ENCODE data around the gene TNFRSF1A. TPM values are rescaled to one million over a fixed set of nuclear protein-coding genes. Genes with fewer than 3 reads are reported as not detected.
A peak's percentile ranks its signal among the peaks of the same experiment; 100 is the strongest.

TNFRSF1A gene
- total and polyA plus RNA-seq, 2 of the 13 experiments (the other 11 are each of a cell fraction or from before 2014, with no cell fraction given): 41.5 to 61.2 TPM

GRCh38 chr12:6336079-6336888, 5.6 kb downstream of the TNFRSF1A start (continued):
- TF ChIP-seq, protein P1, sequence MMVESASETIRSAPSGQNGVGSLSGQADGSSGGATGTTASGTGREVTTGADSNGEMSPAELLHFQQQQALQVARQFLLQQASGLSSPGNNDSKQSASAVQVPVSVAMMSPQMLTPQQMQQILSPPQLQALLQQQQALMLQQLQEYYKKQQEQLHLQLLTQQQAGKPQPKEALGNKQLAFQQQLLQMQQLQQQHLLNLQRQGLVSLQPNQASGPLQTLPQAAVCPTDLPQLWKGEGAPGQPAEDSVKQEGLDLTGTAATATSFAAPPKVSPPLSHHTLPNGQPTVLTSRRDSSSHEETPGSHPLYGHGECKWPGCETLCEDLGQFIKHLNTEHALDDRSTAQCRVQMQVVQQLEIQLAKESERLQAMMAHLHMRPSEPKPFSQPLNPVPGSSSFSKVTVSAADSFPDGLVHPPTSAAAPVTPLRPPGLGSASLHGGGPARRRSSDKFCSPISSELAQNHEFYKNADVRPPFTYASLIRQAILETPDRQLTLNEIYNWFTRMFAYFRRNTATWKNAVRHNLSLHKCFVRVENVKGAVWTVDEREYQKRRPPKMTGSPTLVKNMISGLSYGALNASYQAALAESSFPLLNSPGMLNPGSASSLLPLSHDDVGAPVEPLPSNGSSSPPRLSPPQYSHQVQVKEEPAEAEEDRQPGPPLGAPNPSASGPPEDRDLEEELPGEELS (CRISPR knock-in tag; IDR thresholded peaks at IDR 0.05): peak; percentile 51
- TF ChIP-seq, protein P2, sequence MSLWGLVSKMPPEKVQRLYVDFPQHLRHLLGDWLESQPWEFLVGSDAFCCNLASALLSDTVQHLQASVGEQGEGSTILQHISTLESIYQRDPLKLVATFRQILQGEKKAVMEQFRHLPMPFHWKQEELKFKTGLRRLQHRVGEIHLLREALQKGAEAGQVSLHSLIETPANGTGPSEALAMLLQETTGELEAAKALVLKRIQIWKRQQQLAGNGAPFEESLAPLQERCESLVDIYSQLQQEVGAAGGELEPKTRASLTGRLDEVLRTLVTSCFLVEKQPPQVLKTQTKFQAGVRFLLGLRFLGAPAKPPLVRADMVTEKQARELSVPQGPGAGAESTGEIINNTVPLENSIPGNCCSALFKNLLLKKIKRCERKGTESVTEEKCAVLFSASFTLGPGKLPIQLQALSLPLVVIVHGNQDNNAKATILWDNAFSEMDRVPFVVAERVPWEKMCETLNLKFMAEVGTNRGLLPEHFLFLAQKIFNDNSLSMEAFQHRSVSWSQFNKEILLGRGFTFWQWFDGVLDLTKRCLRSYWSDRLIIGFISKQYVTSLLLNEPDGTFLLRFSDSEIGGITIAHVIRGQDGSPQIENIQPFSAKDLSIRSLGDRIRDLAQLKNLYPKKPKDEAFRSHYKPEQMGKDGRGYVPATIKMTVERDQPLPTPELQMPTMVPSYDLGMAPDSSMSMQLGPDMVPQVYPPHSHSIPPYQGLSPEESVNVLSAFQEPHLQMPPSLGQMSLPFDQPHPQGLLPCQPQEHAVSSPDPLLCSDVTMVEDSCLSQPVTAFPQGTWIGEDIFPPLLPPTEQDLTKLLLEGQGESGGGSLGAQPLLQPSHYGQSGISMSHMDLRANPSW (CRISPR knock-in tag; IDR thresholded peaks at IDR 0.05; ENCODE audit: borderline replicate concordance): no peak
- TF ChIP-seq HNRNPL (IDR thresholded peaks at IDR 0.05; ENCODE audit: low read depth, low read length) (no peak; the same call in 1 of the 2 replicates), HHEX (CRISPR knock-in tag; IDR thresholded peaks at IDR 0.05) (no peak), ZNF792 (CRISPR knock-in tag; IDR thresholded peaks at IDR 0.05) (no peak), NCOR1 (IDR thresholded peaks at IDR 0.05; ENCODE audit: borderline replicate concordance, low read length) (no peak), ZNF652 (CRISPR knock-in tag; IDR thresholded peaks at IDR 0.05; ENCODE audit: borderline replicate concordance, low read depth) (peak; percentile 98), FOXK2 (IDR thresholded peaks at IDR 0.05) (no peak), ZNF230 (CRISPR knock-in tag; IDR thresholded peaks at IDR 0.05) (no peak), ASH2L (IDR thresholded peaks at IDR 0.05; ENCODE audit: insufficient read length, low read depth, low read length) (peak; percentile 55), ZNF446 (CRISPR knock-in tag; IDR thresholded peaks at IDR 0.05) (no peak), ATF5 (CRISPR knock-in tag; IDR thresholded peaks at IDR 0.05; ENCODE audit: low read depth) (no peak), STAG1 (CRISPR knock-in tag; IDR thresholded peaks at IDR 0.05) (no peak), POLR2AphosphoS5 (IDR thresholded peaks at IDR 0.05; ENCODE audit: low read depth, low read length) (peak; percentile 95), MED1 (CRISPR knock-in tag; IDR thresholded peaks at IDR 0.05) (no peak; the same call in none of the 2 replicates), ZNF616 (CRISPR knock-in tag; IDR thresholded peaks at IDR 0.05; ENCODE audit: low read depth) (no peak), ZFP62 (CRISPR knock-in tag; IDR thresholded peaks at IDR 0.05) (no peak), EED (CRISPR knock-in tag; IDR thresholded peaks at IDR 0.05) (no peak), TEF (CRISPR knock-in tag; IDR thresholded peaks at IDR 0.05) (no peak), RBFOX2 (IDR thresholded peaks at IDR 0.05; ENCODE audit: low read depth, low read length) (peak; percentile 74)
- TF ChIP-seq, protein P3, sequence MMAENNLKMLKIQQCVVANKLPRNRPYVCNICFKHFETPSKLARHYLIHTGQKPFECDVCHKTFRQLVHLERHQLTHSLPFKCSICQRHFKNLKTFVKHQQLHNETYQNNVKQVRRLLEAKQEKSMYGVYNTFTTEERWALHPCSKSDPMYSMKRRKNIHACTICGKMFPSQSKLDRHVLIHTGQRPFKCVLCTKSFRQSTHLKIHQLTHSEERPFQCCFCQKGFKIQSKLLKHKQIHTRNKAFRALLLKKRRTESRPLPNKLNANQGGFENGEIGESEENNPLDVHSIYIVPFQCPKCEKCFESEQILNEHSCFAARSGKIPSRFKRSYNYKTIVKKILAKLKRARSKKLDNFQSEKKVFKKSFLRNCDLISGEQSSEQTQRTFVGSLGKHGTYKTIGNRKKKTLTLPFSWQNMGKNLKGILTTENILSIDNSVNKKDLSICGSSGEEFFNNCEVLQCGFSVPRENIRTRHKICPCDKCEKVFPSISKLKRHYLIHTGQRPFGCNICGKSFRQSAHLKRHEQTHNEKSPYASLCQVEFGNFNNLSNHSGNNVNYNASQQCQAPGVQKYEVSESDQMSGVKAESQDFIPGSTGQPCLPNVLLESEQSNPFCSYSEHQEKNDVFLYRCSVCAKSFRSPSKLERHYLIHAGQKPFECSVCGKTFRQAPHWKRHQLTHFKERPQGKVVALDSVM (CRISPR knock-in tag; IDR thresholded peaks at IDR 0.05): peak; percentile 74; the same call in 1 of the 2 replicates
